Esophagus muscularis mucosa (tissue), 4 donors: Measurements from ENCODE around the gene RTN4RL2. TPM values are rescaled to one million over a fixed set of nuclear protein-coding genes. Genes with fewer than 3 reads are reported as not detected.

Experiments
- DNase-seq: peaks from one replicate; pipeline ENCODE4 v3.0.0-alpha.2; 2017; ENCODE audit errors: extremely low spot score
- H3K27ac ChIP-seq, 4 donors: fragments of 200-600 bp; sonication (generic); replicated peaks in 1 of 4; 1 replicate in 3 of 4; 2 replicates in 1 of 4; pipeline ENCODE4 v1.5.1; 2016 to 2019; ENCODE audit warnings: mild to moderate bottlenecking in 1 of 4
- H3K27me3 ChIP-seq, 4 donors: fragments of 200-600 bp; sonication (generic); one replicate each; pipeline versions ENCODE4 v1.5.1 to v1.6.0; 2016 to 2019
- H3K36me3 ChIP-seq, 4 donors: fragments of 200-600 bp; sonication (generic); one replicate each; pipeline ENCODE4 v1.5.1; 2016 to 2019
- H3K4me1 ChIP-seq, 4 donors: fragments of 200-600 bp; sonication (generic); one replicate each; pipeline ENCODE4 v1.5.1; 2016 to 2019
- H3K4me3 ChIP-seq, 4 donors: fragments of 200-600 bp; sonication (generic); 1 replicate in 2 of 4; 2 replicates in 2 of 4; pipeline ENCODE4 v1.5.1; 2016 to 2019; ENCODE audit warnings: mild to moderate bottlenecking in 4 of 4, moderate library complexity in 1 of 4
- H3K9me3 ChIP-seq, 4 donors: fragments of 200-600 bp; sonication (generic); 1 replicate in 3 of 4; 2 replicates in 1 of 4; pipeline ENCODE4 v1.5.1; 2016 to 2019
- EP300 ChIP-seq: sonication (generic); formaldehyde crosslinking; IDR thresholded peaks from one replicate; pipeline ENCODE4 v1.6.1; 2017; ENCODE audit warnings: antibody characterized with exemption
- POLR2A ChIP-seq: fragments of 450-650 bp; IDR thresholded peaks from one replicate; pipeline ENCODE4 v1.6.1; 2017; ENCODE audit warnings: antibody characterized with exemption, moderate library complexity, mild to moderate bottlenecking, low read depth
- POLR2AphosphoS5 ChIP-seq, 2 donors: sonication (generic); formaldehyde crosslinking; IDR thresholded peaks; one replicate each; pipeline ENCODE4 v1.6.1; 2017; ENCODE audit warnings: antibody characterized with exemption in 2 of 2
- WGBS: methylation state at CpG from one replicate; pipeline ENCODE4 v1.1.5; 2018; 5-methylcytosine and 5-hydroxymethylcytosine counted together
- intact Hi-C: fragments of 100-400 bp; cut with DNase I; formaldehyde crosslinking; loops from one replicate; pipeline ENCODE4 v1.15.1; 2023
- small RNA-seq, 3 donors: library from RNA; depleted of rRNA; stranded (forward); fragments of <200 nt; gene quantifications; one replicate each; pipeline ENCODE3, GENCODE V24; 2016
- total RNA-seq, 4 donors: library from RNA; depleted of rRNA; stranded (reverse); fragments of >200 nt; gene quantifications; one replicate each; pipeline versions ENCODE4 v1.1.0 to v1.2.1, GENCODE V29; 2016
- TF ChIP-seq, protein P1 (sequence below), 3 experiments: fragments of 200-600 bp in 2 of 3; fragments of 450-650 bp in 1 of 3; sonication (generic) in 2 of 3; IDR thresholded peaks; one replicate each; pipeline ENCODE4 v1.5.1; 2017 to 2019; ENCODE audit warnings: antibody characterized with exemption in 3 of 3, mild to moderate bottlenecking in 2 of 3, moderate library complexity in 1 of 3

The RTN4RL2 gene
- total RNA-seq, 4 donors from 2014 or later, result 0.33 to 1.1 (median 0.91) TPM; not detected in 1

DNA sequence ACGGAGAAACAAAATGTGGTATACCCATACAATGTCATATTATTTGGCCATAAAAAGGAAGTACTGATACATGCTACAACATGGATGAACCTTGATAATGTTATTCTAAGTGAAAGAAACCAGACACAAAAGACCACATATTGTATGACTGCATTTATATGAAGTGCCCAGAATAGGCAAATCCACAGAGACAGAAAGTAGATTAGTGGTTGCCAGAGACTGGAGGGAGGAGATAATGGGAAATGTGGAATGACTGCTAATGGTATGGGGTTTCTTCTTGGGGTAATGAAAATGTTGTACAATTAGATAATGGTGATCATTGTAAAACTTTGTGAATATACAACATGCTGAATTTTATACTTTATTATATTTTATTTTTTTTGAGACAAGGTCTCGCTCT lies 60.8 kb downstream of the RTN4RL2 start:
- Histone ChIP-seq H3K27ac (no peak overlapping the region), H3K9me3 (no peaks in the 10 kb centered on the region), H3K36me3 (peaks cover 0 to 2% (median 0%) of the 10 kb centered on the region in 4 donors), H3K4me3 (no peak overlapping the region), H3K4me1 (peaks cover 1 to 5% (median 4%) of the 10 kb centered on the region in 4 donors), H3K27me3 (no peaks in the 10 kb centered on the region)
- DNase-seq, result no peak
- intact Hi-C loops, result no loop called here
- no peak for TF ChIP-seq POLR2A
- no peak for TF ChIP-seq EP300
- TF ChIP-seq, protein P1, sequence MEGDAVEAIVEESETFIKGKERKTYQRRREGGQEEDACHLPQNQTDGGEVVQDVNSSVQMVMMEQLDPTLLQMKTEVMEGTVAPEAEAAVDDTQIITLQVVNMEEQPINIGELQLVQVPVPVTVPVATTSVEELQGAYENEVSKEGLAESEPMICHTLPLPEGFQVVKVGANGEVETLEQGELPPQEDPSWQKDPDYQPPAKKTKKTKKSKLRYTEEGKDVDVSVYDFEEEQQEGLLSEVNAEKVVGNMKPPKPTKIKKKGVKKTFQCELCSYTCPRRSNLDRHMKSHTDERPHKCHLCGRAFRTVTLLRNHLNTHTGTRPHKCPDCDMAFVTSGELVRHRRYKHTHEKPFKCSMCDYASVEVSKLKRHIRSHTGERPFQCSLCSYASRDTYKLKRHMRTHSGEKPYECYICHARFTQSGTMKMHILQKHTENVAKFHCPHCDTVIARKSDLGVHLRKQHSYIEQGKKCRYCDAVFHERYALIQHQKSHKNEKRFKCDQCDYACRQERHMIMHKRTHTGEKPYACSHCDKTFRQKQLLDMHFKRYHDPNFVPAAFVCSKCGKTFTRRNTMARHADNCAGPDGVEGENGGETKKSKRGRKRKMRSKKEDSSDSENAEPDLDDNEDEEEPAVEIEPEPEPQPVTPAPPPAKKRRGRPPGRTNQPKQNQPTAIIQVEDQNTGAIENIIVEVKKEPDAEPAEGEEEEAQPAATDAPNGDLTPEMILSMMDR (IDR thresholded peaks at IDR 0.05), result no peak
- TF ChIP-seq POLR2AphosphoS5 (IDR thresholded peaks at IDR 0.05), result no peak
- WGBS, result 85% methylated on average over 2 of the region's 2 CpGs

DNA sequence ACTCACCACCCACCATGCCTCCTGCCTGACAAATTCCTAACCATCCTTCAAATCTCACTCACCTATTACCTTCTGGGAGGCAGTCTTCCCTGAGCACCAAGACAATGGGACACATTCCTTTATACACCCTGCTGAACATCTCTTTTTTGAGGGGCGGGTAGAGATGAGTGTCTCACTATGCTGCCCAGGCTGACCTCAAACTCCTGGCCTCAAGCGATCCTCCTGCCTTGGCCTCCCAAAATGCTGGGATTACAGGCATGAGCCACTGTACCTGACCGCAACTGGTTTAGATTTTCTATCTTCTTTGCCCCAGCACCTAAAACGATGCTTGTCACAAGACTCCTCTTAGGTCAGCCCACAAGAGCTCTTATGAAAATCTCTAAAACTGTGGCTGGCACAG lies 63.1 kb downstream of the RTN4RL2 start:
- Histone ChIP-seq H3K4me3 (no peak overlapping the region), H3K4me1 (no peaks in the 10 kb centered on the region), H3K9me3 (no peaks in the 10 kb centered on the region), H3K27me3 (no peaks in the 10 kb centered on the region), H3K27ac (no peak overlapping the region), H3K36me3 (peaks cover 0 to 12% (median 7%) of the 10 kb centered on the region in 4 donors)
- intact Hi-C loops, result no loop called here
- TF ChIP-seq EP300 (no peak), POLR2A (no peak), POLR2AphosphoS5 (IDR thresholded peaks at IDR 0.05) (no peak)
- TF ChIP-seq, protein P1 (IDR thresholded peaks at IDR 0.05), result no peak
- DNase-seq, result no peak
- WGBS, result 91% methylated on average over 4 of the region's 4 CpGs

Small RNA genes within 50 kb of the gene (small RNA-seq; reads per million reads assigned to genes)
- 0 reads per million in 3 donors for gene RNA5SP341

Other genes with a start within 250 kb of the RTN4RL2 start
- gene APLNR, start 223.3 kb upstream of the RTN4RL2 start, total RNA-seq, result 1 to 10 TPM; 1.7 to 6.3 (median 3.8) TPM
- gene TNKS1BP1, start 135.6 kb upstream of the RTN4RL2 start, total RNA-seq, result 100 to 1,000 TPM in 3 of 4 donors, 10 to 100 TPM in 1; 93.9 to 215 (median 124) TPM
- 100 to 1,000 TPM in 1 of 4 donors, 10 to 100 TPM in 3; 74.6 to 101 (median 88.1) TPM for gene SSRP1, start 124.6 kb upstream of the RTN4RL2 start, total RNA-seq
- not detected for gene P2RX3, start 122.2 kb upstream of the RTN4RL2 start, total RNA-seq
- gene PRG3, start 79.4 kb upstream of the RTN4RL2 start, total RNA-seq, result not detected
- gene PRG2, start 69.9 kb upstream of the RTN4RL2 start, total RNA-seq, result under 1 TPM in 1 of 4 donors, not detected in 3; 0.33 TPM
- gene SLC43A3, start 33.4 kb upstream of the RTN4RL2 start, total RNA-seq, result 10 to 100 TPM; 26.6 to 90.4 (median 77.0) TPM
- 10 to 100 TPM; 17.7 to 33.2 (median 23.5) TPM for gene SLC43A1, start 55.2 kb downstream of the RTN4RL2 start, total RNA-seq
- gene TIMM10, start 70.2 kb downstream of the RTN4RL2 start, total RNA-seq, result 10 to 100 TPM; 41.9 to 49.1 (median 43.1) TPM
- not detected for gene SMTNL1, start 77.1 kb downstream of the RTN4RL2 start, total RNA-seq
- gene UBE2L6, start 107.1 kb downstream of the RTN4RL2 start, total RNA-seq, result 10 to 100 TPM; 15.8 to 40.3 (median 32.8) TPM
- gene SERPING1, start 137.2 kb downstream of the RTN4RL2 start, total RNA-seq, result 100 to 1,000 TPM; 290 to 585 (median 569) TPM
- 1 to 10 TPM in 2 of 4 donors, under 1 TPM in 2; 0.50 to 2.5 (median 1.0) TPM for gene YPEL4, start 189.4 kb downstream of the RTN4RL2 start, total RNA-seq
- 10 to 100 TPM in 3 of 4 donors, 1 to 10 TPM in 1; 8.3 to 18.1 (median 14.7) TPM for gene CLP1, start 197.2 kb downstream of the RTN4RL2 start, total RNA-seq
- 10 to 100 TPM; 36.5 to 57.7 (median 47.8) TPM for gene ZDHHC5, start 207.6 kb downstream of the RTN4RL2 start, total RNA-seq